Measurements from ENCODE around the gene KRT35.
A peak's percentile ranks its signal among the peaks of the same experiment; 100 is the strongest.

Gene KRT35

GRCh38 chr17:41444640-41445039 is 36.3 kb downstream of the KRT35 start:
- TF ChIP-seq ZNF692 (tag by site-specific recombination; IDR thresholded peaks at IDR 0.05) (no peak), ZNF112 (tag by site-specific recombination; IDR thresholded peaks at IDR 0.05) (peak; percentile 92)
- no peaks in the 10 kb centered on the region for H3K9me3 ChIP-seq (ENCODE audit: control insufficient read depth, insufficient read depth, low read depth, low read length)
- H3K36me3 ChIP-seq (ENCODE audit: control insufficient read depth in 2 of 2, insufficient read depth in 1 of 2, low read length in 2 of 2), result no peaks in the 10 kb centered on the region
- H3K4me3 ChIP-seq (ENCODE audit: low read depth, low read length), result no peak overlapping the region
- no peak overlapping the region for H3K27ac ChIP-seq (ENCODE audit: extremely low read depth, low read depth, low read length)
- ChIA-PET POLR2A (interaction anchor here (0.5 kb wide), 1 partner anchor 1127 kb away, joined by 3 read pairs; no protein-coding TSS in a partner anchor), CTCF (interaction anchor here (0.8 kb wide), 1 partner anchor 11 kb away, joined by 3 read pairs; no protein-coding TSS in a partner anchor)
- no peaks in the 10 kb centered on the region for H3K4me1 ChIP-seq (ENCODE audit: control insufficient read depth, insufficient read depth, low read length)

- CTCF ChIA-PET, result interaction anchor here (0.5 to 1.6 kb wide), 4 partner anchors 11 to 224 kb away, joined by 3 to 7 read pairs (median 4); no protein-coding TSS in a partner anchor
- TF ChIP-seq ZBTB1 (tag by site-specific recombination; IDR thresholded peaks at IDR 0.05), result no peak
- TF ChIP-seq ZNF423 (tag by site-specific recombination; IDR thresholded peaks at IDR 0.05), result no peak
- TF ChIP-seq TRIM28 (IDR thresholded peaks at IDR 0.05; ENCODE audit: borderline replicate concordance, low read length), result no peak
- TF ChIP-seq ZNF837 (tag by site-specific recombination; IDR thresholded peaks at IDR 0.05), result no peak
- TF ChIP-seq KLF10 (tag by site-specific recombination; IDR thresholded peaks at IDR 0.05), result no peak
- TF ChIP-seq ZNF514 (tag by site-specific recombination; IDR thresholded peaks at IDR 0.05), result no peak
- TF ChIP-seq ZNF791 (tag by site-specific recombination; IDR thresholded peaks at IDR 0.05), result no peak
- TF ChIP-seq ZSCAN16 (tag by site-specific recombination; IDR thresholded peaks at IDR 0.05), result no peak
- no peak for TF ChIP-seq ATF2 (tag by site-specific recombination; IDR thresholded peaks at IDR 0.05; ENCODE audit: low read depth)
- H3K36me3 ChIP-seq (ENCODE audit: control insufficient read depth in 2 of 2, insufficient read depth in 1 of 2, low read length in 2 of 2), result no peaks in the 10 kb centered on the region
- POLR2A ChIA-PET, result interaction anchor here (0.5 kb wide), 1 partner anchor 1126 kb away, joined by 3 read pairs; no protein-coding TSS in a partner anchor
- H3K9me3 ChIP-seq (ENCODE audit: control insufficient read depth, insufficient read depth, low read depth, low read length), result no peaks in the 10 kb centered on the region
- no peaks in the 10 kb centered on the region for H3K4me1 ChIP-seq (ENCODE audit: control insufficient read depth, insufficient read depth, low read length)
- H3K4me3 ChIP-seq (ENCODE audit: low read depth, low read length), result no peak overlapping the region
- no peak overlapping the region for H3K27ac ChIP-seq (ENCODE audit: extremely low read depth, low read depth, low read length)
These were observed 36.8 kb downstream of the KRT35 start for GRCh38 chr17:41444186-41444585.

DNA sequence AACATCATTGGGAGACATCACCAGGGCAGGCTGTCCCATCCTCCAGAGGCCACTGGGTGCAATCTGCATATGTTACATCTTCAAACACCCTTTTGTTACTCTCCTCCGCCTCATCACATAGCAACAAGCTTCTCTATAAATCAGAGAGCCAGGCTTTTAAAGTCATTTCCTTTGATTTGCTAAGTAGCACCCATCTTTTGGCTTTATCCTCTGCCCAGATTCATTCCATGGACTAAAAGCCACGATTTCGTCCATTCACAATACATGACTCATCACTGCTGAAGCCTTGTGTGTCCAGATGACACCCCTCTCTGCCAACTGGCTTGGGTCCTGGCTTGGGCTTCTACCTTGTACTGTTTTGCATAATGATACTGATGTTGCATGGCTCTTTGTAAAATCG is 38.2 kb downstream of the KRT35 start:
- TF ChIP-seq ZNF777 (tag by site-specific recombination; IDR thresholded peaks at IDR 0.05; ENCODE audit: borderline replicate concordance) (no peak), ZNF747 (tag by site-specific recombination; IDR thresholded peaks at IDR 0.05) (no peak), ZNF510 (tag by site-specific recombination; IDR thresholded peaks at IDR 0.05; ENCODE audit: insufficient replicate concordance) (no peak), TCF7L2 (IDR thresholded peaks at IDR 0.05; ENCODE audit: borderline replicate concordance, low read depth, low read length) (no peak), MZF1 (tag by site-specific recombination; IDR thresholded peaks at IDR 0.05; ENCODE audit: borderline replicate concordance) (no peak), YY1 (tag by site-specific recombination; IDR thresholded peaks at IDR 0.05) (no peak), ZNF140 (tag by site-specific recombination; IDR thresholded peaks at IDR 0.05) (no peak)
- TF ChIP-seq, protein P1, sequence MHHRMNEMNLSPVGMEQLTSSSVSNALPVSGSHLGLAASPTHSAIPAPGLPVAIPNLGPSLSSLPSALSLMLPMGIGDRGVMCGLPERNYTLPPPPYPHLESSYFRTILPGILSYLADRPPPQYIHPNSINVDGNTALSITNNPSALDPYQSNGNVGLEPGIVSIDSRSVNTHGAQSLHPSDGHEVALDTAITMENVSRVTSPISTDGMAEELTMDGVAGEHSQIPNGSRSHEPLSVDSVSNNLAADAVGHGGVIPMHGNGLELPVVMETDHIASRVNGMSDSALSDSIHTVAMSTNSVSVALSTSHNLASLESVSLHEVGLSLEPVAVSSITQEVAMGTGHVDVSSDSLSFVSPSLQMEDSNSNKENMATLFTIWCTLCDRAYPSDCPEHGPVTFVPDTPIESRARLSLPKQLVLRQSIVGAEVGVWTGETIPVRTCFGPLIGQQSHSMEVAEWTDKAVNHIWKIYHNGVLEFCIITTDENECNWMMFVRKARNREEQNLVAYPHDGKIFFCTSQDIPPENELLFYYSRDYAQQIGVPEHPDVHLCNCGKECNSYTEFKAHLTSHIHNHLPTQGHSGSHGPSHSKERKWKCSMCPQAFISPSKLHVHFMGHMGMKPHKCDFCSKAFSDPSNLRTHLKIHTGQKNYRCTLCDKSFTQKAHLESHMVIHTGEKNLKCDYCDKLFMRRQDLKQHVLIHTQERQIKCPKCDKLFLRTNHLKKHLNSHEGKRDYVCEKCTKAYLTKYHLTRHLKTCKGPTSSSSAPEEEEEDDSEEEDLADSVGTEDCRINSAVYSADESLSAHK (tag by site-specific recombination; IDR thresholded peaks at IDR 0.05), result no peak
- CTCF ChIA-PET, result interaction anchor here (0.6 to 1.6 kb wide), 4 partner anchors 16 to 508 kb away, joined by 3 to 7 read pairs (median 4); no protein-coding TSS in a partner anchor
- no peak overlapping the region for H3K4me3 ChIP-seq (ENCODE audit: low read depth, low read length)
- H3K4me1 ChIP-seq (ENCODE audit: control insufficient read depth, insufficient read depth, low read length), result no peaks in the 10 kb centered on the region
- POLR2A ChIA-PET, result no interaction called here
- H3K36me3 ChIP-seq (ENCODE audit: control insufficient read depth in 2 of 2, insufficient read depth in 1 of 2, low read length in 2 of 2), result no peaks in the 10 kb centered on the region
- H3K9me3 ChIP-seq (ENCODE audit: control insufficient read depth, insufficient read depth, low read depth, low read length), result no peaks in the 10 kb centered on the region
- no peak overlapping the region for H3K27ac ChIP-seq (ENCODE audit: extremely low read depth, low read depth, low read length)
